Heart right ventricle (tissue), 16 donors: Measurements from ENCODE around the gene KIT. TPM values are rescaled to one million over a fixed set of nuclear protein-coding genes. Genes with fewer than 3 reads are reported as not detected.
"Not testable (repeated sequence)": the region's sequence is repeated elsewhere in the genome, so short reads cannot be mapped to it uniquely, and the experiment has no call there.

Experiments used
- ATAC-seq, 8 donors: fragments of 200-7000 bp; cut with Tn5 transposase; one replicate each; pipeline ENCODE4 v1.9.1; 2020; ENCODE audit warnings: mild to moderate bottlenecking in 8 of 8, moderate library complexity in 8 of 8, moderate number of reproducible peaks in 1 of 8
- DNase-seq, 2 donors: peaks; one replicate each; pipeline ENCODE4 v3.0.0-alpha.2; 2020
- H3K27ac ChIP-seq, 10 donors: fragments of 200-600 bp; sonication (generic) in 2 of 10; one replicate each; pipeline versions ENCODE4 v1.5.0 to v1.8.0; 2020 to 2022; ENCODE audit warnings: mild to moderate bottlenecking in 3 of 10
- H3K27me3 ChIP-seq, 7 donors: fragments of 200-600 bp; one replicate each; pipeline ENCODE4 v1.8.0; 2021 to 2022; ENCODE audit warnings: mild to moderate bottlenecking in 2 of 7
- H3K36me3 ChIP-seq, 9 donors: fragments of 200-600 bp; sonication (generic) in 1 of 9; one replicate each; pipeline versions ENCODE4 v1.5.0 to v1.8.0; 2020 to 2022; ENCODE audit warnings: mild to moderate bottlenecking in 2 of 9
- H3K4me1 ChIP-seq, 9 donors: fragments of 200-600 bp; sonication (generic) in 1 of 9; one replicate each; pipeline versions ENCODE4 v1.5.0 to v1.8.0; 2020 to 2022; ENCODE audit warnings: mild to moderate bottlenecking in 4 of 9
- H3K4me3 ChIP-seq, 10 donors: fragments of 200-600 bp; sonication (generic) in 2 of 10; one replicate each; pipeline versions ENCODE4 v1.5.0 to v1.8.0; 2020 to 2022; ENCODE audit warnings: mild to moderate bottlenecking in 7 of 10, moderate library complexity in 2 of 10
- H3K9me3 ChIP-seq, 11 donors: fragments of 200-600 bp in 10 of 11; sonication (generic) in 2 of 11; one replicate each; pipeline versions ENCODE4 v1.5.0 to v1.8.0; 2013 to 2022; ENCODE audit warnings: mild to moderate bottlenecking in 2 of 11, control low read depth in 1 of 11, moderate library complexity in 1 of 11
- whole genome bisulfite sequencing, 2 donors: extraction: QIAGEN DNeasy Blood & Tissue Kit; methylation state at CpG; one replicate each; pipeline ENCODE4 v1.1.7; 2013; ENCODE audit warnings: inconsistent platforms in 1 of 2; 5-methylcytosine and 5-hydroxymethylcytosine counted together
- intact Hi-C, 10 donors: fragments of 100-400 bp; cut with DNase I; formaldehyde crosslinking; loops; one replicate each; pipeline versions ENCODE4 v1.11.1 to v1.14.2; 2022
- polyA plus RNA-seq, 2 donors: library from polyadenylated mRNA; stranded (reverse); fragments of 200-250 nt; gene quantifications; one replicate each; pipeline ENCODE4 v1.2.3, GENCODE V29; 2013
- total RNA-seq, 10 donors: library from RNA; stranded (reverse); fragmentation: NEBNext Ultra II Directional in 3 of 10; extraction: Animal tissue kit (Norgen Biotek cat#: 25700) in 3 of 10; gene quantifications; one replicate each; pipeline versions ENCODE4 v1.2.1 to v1.2.4, GENCODE V29; 2021 to 2023
- TF ChIP-seq, protein P1 (sequence below), 9 donors: fragments of 200-600 bp; sonication (generic) in 2 of 9; IDR thresholded peaks; one replicate each; pipeline versions ENCODE4 v1.5.0 to v1.8.0; 2021 to 2022; ENCODE audit warnings: antibody characterized with exemption in 9 of 9, mild to moderate bottlenecking in 5 of 9, moderate library complexity in 1 of 9
- donor health status: Arrhythmogenic right ventricular cardiomyopathy.
- donor health status: ischemic (EF 13 %, LVEDD 7.1; RV severe dilation, severe dysfunction).
- donor health status: healthy with polysubstance abuse.
- donor health status: DM: no; HTN: yes; CAD: no.
- donor health status: DM: no; HTN: no; CAD: no.
- donor health status: ischemic (EF 25% LVEDD 6.9; RV normal size, moderate dysfunction).
- donor health status: ischemic (EF 25% LVEDD 5.7; RV mildly dilated, moderate dysfunction).
- donor health status: healthy.
- donor health status: DM: yes; HTN: yes; CAD: no.
- donor health status: Ischemic cardiomyopathy.
- donor health status: ischemic (EF 35%, LVEDD 5.7; RV mildly dilated, moderate dysfunction).
- donor health status: nonischemic (EF 11% LVEDD 7.7; RV severe dilation, severe dysfunction).
- donor health status: DM: yes; HTN: yes; CAD: no.
- donor health status: PGD.
- donor health status: ischemic (EF 29% LVEDD 5.4; RV normal size, mild dysfunction).
- donor health status: nonischemic (EF 23%, LVEDD 6.1; RV moderate dilation, normal function).

Gene KIT
- total and polyA plus RNA-seq, 12 donors = 0.07 to 6.8 (median 2.1) TPM

DNA sequence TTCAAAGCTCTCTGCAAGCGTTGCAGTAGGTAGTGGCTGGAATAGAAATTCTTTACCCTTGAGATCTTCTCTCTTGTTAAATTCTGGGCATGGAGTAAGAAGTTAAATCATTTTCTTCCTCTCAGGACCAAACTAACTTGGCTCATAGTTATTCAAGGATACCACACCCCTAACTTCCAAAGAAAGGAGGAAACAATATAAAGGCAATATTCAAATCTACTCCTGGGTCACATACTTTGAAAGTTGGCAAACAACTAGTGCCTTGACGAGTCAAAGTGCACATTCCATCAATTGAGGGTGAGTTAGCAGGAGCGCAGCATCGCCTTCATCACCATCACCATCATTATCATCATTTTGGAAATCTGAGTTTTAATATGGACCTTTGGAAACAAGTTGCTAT lies 20.4 kb upstream of the KIT start:
- no peak overlapping the region for H3K4me3 ChIP-seq

GRCh38 chr4:54641101-54641500 lies 16.7 kb upstream of the KIT start:
- H3K9me3 ChIP-seq, intact Hi-C loops, DNase-seq, ATAC-seq, H3K36me3 ChIP-seq, H3K4me3 ChIP-seq, H3K27me3 ChIP-seq, H3K27ac ChIP-seq: not testable (repeated sequence)
- peaks cover 0 to 16% (median 0%) of the 10 kb centered on the region in 9 donors for H3K4me1 ChIP-seq
- whole genome bisulfite sequencing, 2 donors = 96 to 97% methylated on average over 9 of the region's 9 CpGs

More for the DNA sequence above, 20.4 kb upstream of the KIT start:
- TF ChIP-seq, protein P1, sequence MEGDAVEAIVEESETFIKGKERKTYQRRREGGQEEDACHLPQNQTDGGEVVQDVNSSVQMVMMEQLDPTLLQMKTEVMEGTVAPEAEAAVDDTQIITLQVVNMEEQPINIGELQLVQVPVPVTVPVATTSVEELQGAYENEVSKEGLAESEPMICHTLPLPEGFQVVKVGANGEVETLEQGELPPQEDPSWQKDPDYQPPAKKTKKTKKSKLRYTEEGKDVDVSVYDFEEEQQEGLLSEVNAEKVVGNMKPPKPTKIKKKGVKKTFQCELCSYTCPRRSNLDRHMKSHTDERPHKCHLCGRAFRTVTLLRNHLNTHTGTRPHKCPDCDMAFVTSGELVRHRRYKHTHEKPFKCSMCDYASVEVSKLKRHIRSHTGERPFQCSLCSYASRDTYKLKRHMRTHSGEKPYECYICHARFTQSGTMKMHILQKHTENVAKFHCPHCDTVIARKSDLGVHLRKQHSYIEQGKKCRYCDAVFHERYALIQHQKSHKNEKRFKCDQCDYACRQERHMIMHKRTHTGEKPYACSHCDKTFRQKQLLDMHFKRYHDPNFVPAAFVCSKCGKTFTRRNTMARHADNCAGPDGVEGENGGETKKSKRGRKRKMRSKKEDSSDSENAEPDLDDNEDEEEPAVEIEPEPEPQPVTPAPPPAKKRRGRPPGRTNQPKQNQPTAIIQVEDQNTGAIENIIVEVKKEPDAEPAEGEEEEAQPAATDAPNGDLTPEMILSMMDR (IDR thresholded peaks at IDR 0.05) = no peak
- DNase-seq (no peak), ATAC-seq (no peak)
- Histone ChIP-seq H3K27ac (no peak overlapping the region), H3K27me3 (no peaks in the 10 kb centered on the region), H3K4me1 (no peaks in the 10 kb centered on the region), H3K36me3 (no peaks in the 10 kb centered on the region), H3K9me3 (no peaks in the 10 kb centered on the region)
- intact Hi-C loops = no loop called here
- 66 to 67% methylated on average over 4 of the region's 4 CpGs for WGBS, 2 donors

DNA sequence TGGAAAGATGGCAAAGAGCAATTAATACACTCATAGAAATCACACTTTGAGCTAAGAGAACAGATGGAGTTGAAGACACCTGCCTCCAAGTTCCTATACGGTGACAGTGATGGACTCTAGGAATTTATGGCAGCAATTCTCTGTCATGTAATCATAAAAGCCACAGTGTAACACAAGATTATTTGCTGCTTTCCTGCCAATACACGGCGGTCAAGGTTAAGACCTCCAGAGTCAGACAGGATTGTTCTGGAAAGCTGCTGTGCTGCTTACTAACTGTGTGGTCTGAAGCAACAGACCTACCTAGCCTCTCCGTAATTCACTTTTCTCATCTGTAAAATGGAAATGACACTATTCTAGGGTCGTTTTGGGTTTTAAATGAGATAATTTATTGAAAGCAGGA lies 14.6 kb upstream of the KIT start:
- Histone ChIP-seq H3K4me1 (peaks cover 0 to 16% (median 0%) of the 10 kb centered on the region in 9 donors), H3K36me3 (no peaks in the 10 kb centered on the region), H3K9me3 (no peaks in the 10 kb centered on the region), H3K27ac (no peak overlapping the region), H3K4me3 (no peak overlapping the region), H3K27me3 (no peaks in the 10 kb centered on the region)
- WGBS, 2 donors = 49 to 58% methylated on average over 5 of the region's 5 CpGs
- TF ChIP-seq, protein P1 (IDR thresholded peaks at IDR 0.05) = no peak
- DNase-seq = no peak
- peak in 4 of 8 donors; percentile 38 to 76 (median 50) for ATAC-seq
- intact Hi-C loops = no loop called here

GRCh38 chr4:54643958-54644751 lies 13.6 kb upstream of the KIT start:
- DNase-seq (no peak), ATAC-seq (peak in 4 of 8 donors; percentile 25 to 68 (median 46))
- Histone ChIP-seq H3K4me3 (no peak overlapping the region), H3K4me1 (peaks cover 0 to 16% (median 0%) of the 10 kb centered on the region in 9 donors), H3K9me3 (no peaks in the 10 kb centered on the region), H3K36me3 (no peaks in the 10 kb centered on the region), H3K27ac (no peak overlapping the region), H3K27me3 (no peaks in the 10 kb centered on the region)
- TF ChIP-seq, protein P1 (IDR thresholded peaks at IDR 0.05) = no peak
- intact Hi-C loops = no loop called here
- 57 to 59% methylated on average over 6 of the region's 6 CpGs for WGBS, 2 donors

GRCh38 chr4:54645830-54646229 lies 11.9 kb upstream of the KIT start:
- Histone ChIP-seq H3K27ac (no peak overlapping the region), H3K27me3 (no peaks in the 10 kb centered on the region), H3K4me1 (peaks cover 0 to 16% (median 0%) of the 10 kb centered on the region in 9 donors), H3K9me3 (no peaks in the 10 kb centered on the region), H3K4me3 (no peak overlapping the region), H3K36me3 (no peaks in the 10 kb centered on the region)
- DNase-seq (no peak), ATAC-seq (no peak)
- WGBS, 2 donors = 97 to 100% methylated on average over 1 of the region's 1 CpG
- intact Hi-C loops = loop anchor here in 1 of 10 donors (5.0 kb wide), 1 partner anchor 616 kb away; no protein-coding TSS in a partner anchor
- TF ChIP-seq, protein P1 (IDR thresholded peaks at IDR 0.05) = no peak
